CD1c-positive myeloid dendritic cell (primary cell): Measurements from ENCODE around the gene TBC1D3E.
"Not testable (repeated sequence)": the region's sequence is repeated elsewhere in the genome, so short reads cannot be mapped to it uniquely, and the experiment has no call there.

Experiments
- DNase-seq: peaks from one replicate; pipeline ENCODE4 v3.0.0-alpha.2; 2016; ENCODE audit errors: extremely low spot score

The TBC1D3E gene

DNA sequence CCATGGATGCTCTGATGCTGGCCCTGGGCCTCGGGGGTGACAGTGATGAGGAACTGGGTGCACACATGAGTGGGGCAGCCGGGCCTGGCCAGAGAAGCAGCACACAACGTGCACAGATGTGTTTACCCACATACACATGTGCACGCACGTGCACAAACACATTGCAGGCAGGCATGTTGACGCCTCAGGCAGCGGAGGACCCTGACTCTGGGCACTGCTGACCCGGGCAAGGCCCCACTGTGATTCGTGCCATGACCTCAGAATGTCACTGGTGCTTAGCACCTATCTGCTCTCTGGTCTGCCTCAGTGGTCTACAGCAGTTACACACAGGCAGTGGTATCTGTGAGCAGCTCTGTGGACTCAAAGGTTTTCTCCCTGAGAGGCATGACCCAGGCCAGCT is at the start of gene TBC1D3E:
Gene TBC1D3E, plus strand, starts transcription at position 301 of the 400 bp plus-strand sequence. CDS start 1,545 bp downstream, outside the sequence.
- not testable (repeated sequence) for DNase-seq

DNA sequence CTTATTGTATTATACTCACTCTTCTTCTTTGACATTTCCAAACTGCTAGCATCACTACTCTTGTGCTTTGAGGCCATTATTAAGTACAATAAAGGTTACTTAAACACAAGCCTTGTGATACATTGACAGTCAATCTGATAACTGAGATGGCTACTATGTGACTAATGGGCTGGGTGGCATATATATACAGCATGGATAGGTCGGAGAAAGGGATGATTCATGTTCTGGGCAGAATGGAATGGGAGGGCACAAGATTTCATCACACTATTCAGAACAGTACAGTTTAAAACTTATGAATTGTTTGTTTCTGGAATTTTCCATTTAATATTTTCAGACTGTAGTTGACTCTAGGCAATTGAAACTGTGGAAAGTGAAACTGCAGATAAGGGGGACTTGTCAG is 40.4 kb upstream of the TBC1D3E start:
- not testable (repeated sequence) for DNase-seq

DNA sequence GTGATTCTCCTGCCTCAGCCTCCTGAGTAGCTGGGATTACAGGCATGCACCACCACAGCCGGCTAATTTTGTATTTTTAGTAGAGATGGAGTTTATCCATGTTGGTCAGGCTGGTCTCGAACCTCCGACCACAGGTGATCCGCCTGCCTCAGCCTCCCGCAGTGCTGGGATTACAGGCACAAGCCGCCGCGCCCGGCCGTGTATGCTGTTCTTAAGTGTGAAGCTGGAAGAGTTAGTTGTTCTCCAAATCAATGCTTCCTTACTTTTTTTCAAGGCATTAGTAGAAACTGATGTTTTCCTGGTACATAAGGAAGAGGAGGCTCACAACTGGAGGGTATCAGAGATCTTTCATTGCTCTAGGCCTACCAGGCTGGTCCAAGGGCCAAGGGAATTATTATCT is 39.6 kb upstream of the TBC1D3E start:
- not testable (repeated sequence) for DNase-seq

- DNase-seq, result not testable (repeated sequence)
These were observed 33.6 kb upstream of the TBC1D3E start for GRCh38 chr17:38094059-38094694.

GRCh38 chr17:38099262-38099661 is 28.5 kb upstream of the TBC1D3E start:
- not testable (repeated sequence) for DNase-seq

DNA sequence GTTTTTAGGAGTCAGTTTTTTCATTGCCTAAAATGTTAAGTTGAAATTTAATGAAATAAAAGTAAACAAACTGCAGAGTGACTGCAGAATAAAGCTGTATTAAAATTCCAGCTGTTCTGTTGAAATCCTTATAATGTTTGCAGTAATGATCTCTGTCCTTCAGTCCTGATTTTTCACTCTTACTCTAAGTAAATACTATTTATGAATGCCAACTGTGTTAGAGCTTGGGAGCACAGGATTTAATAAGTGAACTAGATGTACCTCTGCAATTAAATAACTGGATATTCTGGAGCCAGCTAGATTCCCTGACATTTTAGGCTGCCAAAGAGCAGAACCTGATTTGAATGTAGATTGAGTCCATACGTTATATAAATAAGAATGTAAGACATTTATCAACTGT is 7.9 kb upstream of the TBC1D3E start:
- DNase-seq, result not testable (repeated sequence)

- not testable (repeated sequence) for DNase-seq
These were observed 7.1 kb downstream of the TBC1D3E start for GRCh38 chr17:38134860-38135259.
